Loucy (cell line): ENCODE measurements around the gene CLIC3.

Source experiments
- H2AFZ ChIP-seq: fragments of 200-600 bp; sonication (generic); 2 replicates; pipeline ENCODE4 v1.6.0; 2016; ENCODE audit warnings: antibody characterized with exemption, mild to moderate bottlenecking, low read length, moderate library complexity
- H3F3A ChIP-seq: fragments of 200-600 bp; 2 replicates; pipeline ENCODE4 v1.6.0; 2016; ENCODE audit warnings: antibody characterized with exemption, low read depth, mild to moderate bottlenecking
- H3K27me3 ChIP-seq: fragments of 200-600 bp; sonication (generic); 2 replicates; pipeline ENCODE4 v1.6.1; 2014; ENCODE audit warnings: low read length, mild to moderate bottlenecking; ENCODE audit not compliant: insufficient read depth, poor library complexity, severe bottlenecking
- H3K36me3 ChIP-seq: fragments of 200-600 bp; sonication (generic); 2 replicates; pipeline ENCODE4 v1.6.1; 2016; ENCODE audit warnings: low read length; ENCODE audit not compliant: insufficient read depth
- H3K4me1 ChIP-seq: fragments of 200-600 bp; sonication (generic); 2 replicates; pipeline ENCODE4 v1.5.1; 2014; ENCODE audit warnings: low read length, mild to moderate bottlenecking; ENCODE audit not compliant: insufficient read depth, poor library complexity, severe bottlenecking
- H3K4me2 ChIP-seq: fragments of 200-600 bp; sonication (generic); 2 replicates; pipeline ENCODE4 v1.6.0; 2014; ENCODE audit warnings: antibody characterized with exemption, low read length, low read depth, mild to moderate bottlenecking; ENCODE audit not compliant: poor library complexity, severe bottlenecking
- H3K4me3 ChIP-seq: fragments of 200-600 bp; sonication (generic); 2 replicates; pipeline ENCODE4 v1.5.1; 2014; ENCODE audit warnings: low read length, mild to moderate bottlenecking, mixed read lengths; ENCODE audit not compliant: poor library complexity, severe bottlenecking
- H3K79me2 ChIP-seq: fragments of 200-600 bp; sonication (generic); 2 replicates; pipeline ENCODE4 v1.6.1; 2014; ENCODE audit warnings: low read length; ENCODE audit not compliant: insufficient read depth
- H3K9ac ChIP-seq: fragments of 200-600 bp; sonication (generic); 2 replicates; pipeline ENCODE4 v1.6.0; 2014; ENCODE audit warnings: mild to moderate bottlenecking, low read depth, low read length, moderate library complexity; ENCODE audit not compliant: poor library complexity, severe bottlenecking
- H3K9me2 ChIP-seq: fragments of 200-600 bp; sonication (generic); replicated peaks from 2 replicates; pipeline ENCODE4 v1.6.1; 2016; ENCODE audit warnings: low read depth, low read length, mixed read lengths
- H3K9me3 ChIP-seq: fragments of 200-600 bp; sonication (generic); 2 replicates; pipeline ENCODE4 v1.6.1; 2014; ENCODE audit warnings: mild to moderate bottlenecking, antibody characterized with exemption, low read length, low read depth; ENCODE audit not compliant: insufficient read depth
- H4K20me1 ChIP-seq: fragments of 200-600 bp; sonication (generic); 2 replicates; pipeline ENCODE4 v1.6.0; 2014; ENCODE audit warnings: antibody characterized with exemption, low read length, mild to moderate bottlenecking; ENCODE audit not compliant: insufficient read depth, poor library complexity, severe bottlenecking
- CTCF ChIP-seq: fragments of 200-600 bp; sonication (generic); conservative IDR thresholded peaks from 2 replicates; pipeline ENCODE4 v1.5.1; 2014; ENCODE audit warnings: mild to moderate bottlenecking, antibody characterized with exemption, low read length
- EZH2phosphoT487 ChIP-seq: fragments of 200-600 bp; IDR thresholded peaks from 2 replicates; pipeline ENCODE4 v1.6.1; 2018; ENCODE audit warnings: antibody characterized with exemption, mild to moderate bottlenecking, moderate library complexity, borderline replicate concordance

CLIC3 gene

GRCh38 chr9:137032858-137033257 is 36.5 kb upstream of the CLIC3 start:
- peak overlapping the region; percentile 92 for H3K9ac ChIP-seq
- no peaks in the 10 kb centered on the region for H3K9me2 ChIP-seq

GRCh38 chr9:137031904-137032640 is 35.7 kb upstream of the CLIC3 start, which contains the start of gene FUT7:
FUT7 (minus strand) TSS chr9:137032088; CDS start chr9:137031991, 97 bp downstream.
- H3K4me1 ChIP-seq, result peaks cover 54% of the 10 kb centered on the region
- H3K9ac ChIP-seq, result peak within 1 kb of the TSS; percentile 92
- H3K4me3 ChIP-seq, result peak within 1 kb of the TSS; percentile 81

More at GRCh38 chr9:137032858-137033257, 36.5 kb upstream of the CLIC3 start:
- H3F3A ChIP-seq, result peaks cover 12% of the 10 kb centered on the region; the same call in 1 of the 2 replicates
- H2AFZ ChIP-seq, result no peak overlapping the region
- no peaks in the 10 kb centered on the region for H3K79me2 ChIP-seq
- H3K36me3 ChIP-seq, result no peaks in the 10 kb centered on the region
- H3K4me2 ChIP-seq, result peak overlapping the region; percentile 90
- H3K4me1 ChIP-seq, result peaks cover 48% of the 10 kb centered on the region
- H3K9me3 ChIP-seq, result no peaks in the 10 kb centered on the region
- no peaks in the 10 kb centered on the region for H3K27me3 ChIP-seq
- no peak for TF ChIP-seq EZH2phosphoT487
- no peak for TF ChIP-seq CTCF
- no peaks in the 10 kb centered on the region for H4K20me1 ChIP-seq
- H3K4me3 ChIP-seq, result peak overlapping the region; percentile 81

More at GRCh38 chr9:137031904-137032640, 35.7 kb upstream of the CLIC3 start, which contains the start of gene FUT7:
- Histone ChIP-seq H3K27me3 (no peaks in the 10 kb centered on the region), H3K9me2 (no peaks in the 10 kb centered on the region), H3K79me2 (peaks cover 4% of the 10 kb centered on the region; the same call in 1 of the 2 replicates), H3K4me2 (peak within 1 kb of the TSS; percentile 90), H3K36me3 (no peaks in the 10 kb centered on the region), H3F3A (peaks cover 12% of the 10 kb centered on the region; the same call in 1 of the 2 replicates), H4K20me1 (peaks cover 2% of the 10 kb centered on the region), H3K9me3 (no peaks in the 10 kb centered on the region), H2AFZ (no peak within 1 kb of the TSS)
- TF ChIP-seq EZH2phosphoT487 (no peak), CTCF (no peak)
